Activated B cell treated with CpG ODN at 0.5 μM for 24 hours (primary cell): Measurements from ENCODE around the gene CNTNAP5. TPM values are rescaled to one million over a fixed set of nuclear protein-coding genes. Genes with fewer than 3 reads are reported as not detected.

ENCODE experiments used
- ATAC-seq: fragments of 200-7000 bp; cut with Tn5 transposase; one replicate; pipeline ENCODE4 v1.10.0; 2021; ENCODE audit warnings: low read depth, mild to moderate bottlenecking, moderate library complexity
- CTCF ChIA-PET: fragments of 350-600 bp; sonication (Branson Sonifier 250); formaldehyde crosslinking; loops from one replicate; lab custom pipeline; 2021; ENCODE audit warnings: antibody characterized with exemption; lab: Charles Lee
- POLR2A ChIA-PET: fragments of 350-600 bp; sonication (Branson Sonifier 250); formaldehyde crosslinking; loops from one replicate; lab custom pipeline; 2021; ENCODE audit warnings: antibody characterized with exemption; lab: Charles Lee
- DNase-seq: peaks from one replicate; pipeline ENCODE4 v3.0.0; 2022
- H3K27ac Mint-ChIP-seq: one replicate; pipeline ENCODE4 v1.8.0; 2020; ENCODE audit warnings: mixed read lengths
- H3K27me3 Mint-ChIP-seq: one replicate; pipeline ENCODE4 v1.8.0; 2021; ENCODE audit warnings: mixed read lengths
- H3K36me3 Mint-ChIP-seq: one replicate; pipeline ENCODE4 v1.8.0; 2021; ENCODE audit warnings: low read depth, mixed read lengths
- H3K4me1 Mint-ChIP-seq: one replicate; pipeline ENCODE4 v1.8.0; 2021; ENCODE audit warnings: mixed read lengths
- H3K4me3 Mint-ChIP-seq: one replicate; pipeline ENCODE4 v1.8.0; 2020; ENCODE audit warnings: mild to moderate bottlenecking, mixed read lengths
- H3K9me3 Mint-ChIP-seq: one replicate; pipeline ENCODE4 v1.8.0; 2020; ENCODE audit warnings: mixed read lengths
- intact Hi-C: fragments of 100-400 bp; cut with micrococcal nuclease; formaldehyde crosslinking; loops from one replicate; pipeline ENCODE4 v1.15.1; 2024
- total RNA-seq: library from RNA; stranded (reverse); gene quantifications from 2 replicates; pipeline ENCODE4 v1.2.3, GENCODE V29; 2022
- TF ChIP-seq, protein P1 (sequence below): fragments of 200-600 bp; IDR thresholded peaks from one replicate; pipeline ENCODE4 v1.8.0; 2022; ENCODE audit warnings: antibody characterized with exemption, mild to moderate bottlenecking

Gene CNTNAP5
- total RNA-seq, 1 donor from 2014 or later, result not detected

DNA sequence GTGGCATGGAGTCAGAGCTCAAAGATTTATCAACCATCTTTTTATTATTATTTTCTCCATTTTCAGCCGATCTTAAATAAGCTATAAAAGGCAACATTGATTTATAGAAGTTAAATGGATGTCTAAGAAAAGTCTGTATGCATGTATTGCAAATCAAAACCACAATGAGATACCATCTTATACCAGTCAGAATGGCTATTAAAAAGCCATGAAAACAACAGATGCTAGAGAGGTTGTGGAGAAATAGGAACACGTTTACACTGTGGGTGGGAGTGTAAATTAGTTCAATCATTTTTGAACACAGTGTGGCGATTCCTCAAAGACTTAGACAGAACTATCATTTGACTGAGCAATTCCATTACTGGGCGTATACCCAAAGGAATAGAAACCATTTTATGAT lies 731.0 kb downstream of the CNTNAP5 start:
- Mint-ChIP-seq H3K27me3 (no peaks in the 10 kb centered on the region), H3K4me1 (no peaks in the 10 kb centered on the region), H3K4me3 (no peak overlapping the region), H3K9me3 (peaks cover 4% of the 10 kb centered on the region), H3K36me3 (no peaks in the 10 kb centered on the region), H3K27ac (no peak overlapping the region)
- no peak for DNase-seq
- ChIA-PET CTCF (no interaction called here), POLR2A (no interaction called here)
- intact Hi-C loops, result no loop called here
- no peak for ATAC-seq
- TF ChIP-seq, protein P1, sequence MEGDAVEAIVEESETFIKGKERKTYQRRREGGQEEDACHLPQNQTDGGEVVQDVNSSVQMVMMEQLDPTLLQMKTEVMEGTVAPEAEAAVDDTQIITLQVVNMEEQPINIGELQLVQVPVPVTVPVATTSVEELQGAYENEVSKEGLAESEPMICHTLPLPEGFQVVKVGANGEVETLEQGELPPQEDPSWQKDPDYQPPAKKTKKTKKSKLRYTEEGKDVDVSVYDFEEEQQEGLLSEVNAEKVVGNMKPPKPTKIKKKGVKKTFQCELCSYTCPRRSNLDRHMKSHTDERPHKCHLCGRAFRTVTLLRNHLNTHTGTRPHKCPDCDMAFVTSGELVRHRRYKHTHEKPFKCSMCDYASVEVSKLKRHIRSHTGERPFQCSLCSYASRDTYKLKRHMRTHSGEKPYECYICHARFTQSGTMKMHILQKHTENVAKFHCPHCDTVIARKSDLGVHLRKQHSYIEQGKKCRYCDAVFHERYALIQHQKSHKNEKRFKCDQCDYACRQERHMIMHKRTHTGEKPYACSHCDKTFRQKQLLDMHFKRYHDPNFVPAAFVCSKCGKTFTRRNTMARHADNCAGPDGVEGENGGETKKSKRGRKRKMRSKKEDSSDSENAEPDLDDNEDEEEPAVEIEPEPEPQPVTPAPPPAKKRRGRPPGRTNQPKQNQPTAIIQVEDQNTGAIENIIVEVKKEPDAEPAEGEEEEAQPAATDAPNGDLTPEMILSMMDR, result no peak

DNA sequence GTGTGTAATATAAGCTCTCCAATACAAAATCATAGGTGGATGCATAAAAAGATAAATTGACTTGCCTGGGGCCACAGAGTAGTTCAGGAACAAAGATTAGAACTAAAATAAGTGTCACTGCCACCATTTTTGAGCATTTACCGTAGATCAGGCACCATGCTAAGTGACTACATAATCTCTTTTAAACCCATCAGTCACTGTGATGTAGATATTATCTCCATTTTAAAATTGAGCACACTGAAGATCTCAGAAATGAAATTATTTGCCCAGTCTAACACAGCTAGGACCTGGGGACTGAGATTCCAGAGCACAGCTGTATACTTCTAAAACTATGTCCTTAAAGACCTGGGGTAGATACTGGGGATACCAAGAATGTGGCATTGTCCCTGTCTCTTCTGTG lies 737.3 kb downstream of the CNTNAP5 start:
- Mint-ChIP-seq H3K9me3 (peaks cover 4% of the 10 kb centered on the region), H3K27ac (no peak overlapping the region), H3K36me3 (no peaks in the 10 kb centered on the region), H3K27me3 (no peaks in the 10 kb centered on the region), H3K4me1 (no peaks in the 10 kb centered on the region), H3K4me3 (no peak overlapping the region)
- CTCF ChIA-PET, result no interaction called here
- ATAC-seq (no peak), DNase-seq (no peak)
- intact Hi-C loops, result no loop called here
- TF ChIP-seq, protein P1, result no peak
- POLR2A ChIA-PET, result no interaction called here

DNA sequence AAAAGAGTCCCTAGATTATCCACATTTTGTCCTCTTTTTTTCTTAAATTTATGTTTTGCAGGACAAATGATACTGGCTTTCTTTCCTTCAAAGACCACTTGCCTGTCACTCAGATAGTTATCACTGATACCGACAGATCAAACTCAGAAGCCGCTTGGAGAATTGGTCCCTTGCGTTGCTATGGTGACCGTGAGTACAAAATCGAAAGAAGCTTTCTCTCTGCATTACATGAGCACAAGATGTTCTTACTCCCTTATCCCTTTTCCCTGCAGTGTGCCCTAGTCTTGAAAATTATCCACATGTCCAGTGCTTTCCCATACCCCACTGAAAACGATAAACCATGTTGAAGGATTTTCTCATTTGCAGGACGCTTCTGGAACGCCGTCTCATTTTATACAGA lies 738.5 kb downstream of the CNTNAP5 start:
- TF ChIP-seq, protein P1, result no peak
- ChIA-PET POLR2A (no interaction called here), CTCF (no interaction called here)
- intact Hi-C loops, result no loop called here
- DNase-seq (no peak), ATAC-seq (no peak)
- Mint-ChIP-seq H3K9me3 (peaks cover 4% of the 10 kb centered on the region), H3K4me3 (no peak overlapping the region), H3K4me1 (no peaks in the 10 kb centered on the region), H3K36me3 (no peaks in the 10 kb centered on the region), H3K27ac (no peak overlapping the region), H3K27me3 (no peaks in the 10 kb centered on the region)

GRCh38 chr2:124774781-124775180 lies 749.7 kb downstream of the CNTNAP5 start:
- intact Hi-C loops, result no loop called here
- no peak overlapping the region for H3K27ac Mint-ChIP-seq
- TF ChIP-seq, protein P1, result no peak
- H3K4me3 Mint-ChIP-seq, result no peak overlapping the region
- POLR2A ChIA-PET, result no interaction called here
- peaks cover 6% of the 10 kb centered on the region for H3K9me3 Mint-ChIP-seq
- no peak for DNase-seq
- no peak for ATAC-seq
- H3K4me1 Mint-ChIP-seq, result no peaks in the 10 kb centered on the region
- no peaks in the 10 kb centered on the region for H3K36me3 Mint-ChIP-seq
- CTCF ChIA-PET, result no interaction called here
- H3K27me3 Mint-ChIP-seq, result no peaks in the 10 kb centered on the region

- Mint-ChIP-seq H3K4me3 (no peak overlapping the region), H3K9me3 (peaks cover 6% of the 10 kb centered on the region), H3K36me3 (no peaks in the 10 kb centered on the region), H3K4me1 (no peaks in the 10 kb centered on the region), H3K27me3 (no peaks in the 10 kb centered on the region), H3K27ac (no peak overlapping the region)
- ATAC-seq (no peak), DNase-seq (no peak)
- TF ChIP-seq, protein P1, result no peak
- CTCF ChIA-PET, result no interaction called here
- intact Hi-C loops, result no loop called here
- POLR2A ChIA-PET, result no interaction called here
Measured at GRCh38 chr2:124776332-124776731, 751.2 kb downstream of the CNTNAP5 start.
